ENCODE measurements around the gene ACOX2. TPM values are rescaled to one million over a fixed set of nuclear protein-coding genes. Genes with fewer than 3 reads are reported as not detected.

Gene ACOX2
- total RNA-seq, 4 donors from 2014 or later: 18.6 to 43.1 (median 36.1) TPM

GRCh38 chr3:58484045-58484721 is 52.8 kb downstream of the ACOX2 start:
- H3K4me3 ChIP-seq: no peak overlapping the region
- H3K27me3 ChIP-seq: no peaks in the 10 kb centered on the region
- TF ChIP-seq CTCF (IDR thresholded peaks at IDR 0.05): no peak
- TF ChIP-seq POLR2A (IDR thresholded peaks at IDR 0.05): no peak
- no peak for TF ChIP-seq EP300 (IDR thresholded peaks at IDR 0.05)
- no peaks in the 10 kb centered on the region for H3K36me3 ChIP-seq
- WGBS, 2 donors: 56 to 62% methylated on average over 7 of the region's 7 CpGs
- H3K4me1 ChIP-seq: peaks cover 0 to 12% (median 0%) of the 10 kb centered on the region in 4 donors
- peak overlapping the region in 1 of 4 donors; percentile 28 for H3K27ac ChIP-seq
- H3K9me3 ChIP-seq: peaks cover 0 to 5% (median 0%) of the 10 kb centered on the region in 4 donors
- DNase-seq (ENCODE audit: low spot score in 2 of 2): no peak

GRCh38 chr3:58482917-58483636 is 53.9 kb downstream of the ACOX2 start:
- Histone ChIP-seq H3K4me1 (peaks cover 0 to 12% (median 0%) of the 10 kb centered on the region in 4 donors), H3K27me3 (no peaks in the 10 kb centered on the region), H3K4me3 (no peak overlapping the region), H3K27ac (no peak overlapping the region), H3K9me3 (peaks cover 0 to 5% (median 0%) of the 10 kb centered on the region in 4 donors), H3K36me3 (no peaks in the 10 kb centered on the region)
- TF ChIP-seq CTCF (IDR thresholded peaks at IDR 0.05): no peak
- TF ChIP-seq POLR2A (IDR thresholded peaks at IDR 0.05): no peak
- no peak for TF ChIP-seq EP300 (IDR thresholded peaks at IDR 0.05)
- 58 to 60% methylated on average over 8 of the region's 8 CpGs for WGBS, 2 donors
- no peak for DNase-seq (ENCODE audit: low spot score in 2 of 2)

GRCh38 chr3:58480309-58480708 is 56.7 kb downstream of the ACOX2 start:
- no peaks in the 10 kb centered on the region for H3K36me3 ChIP-seq
- no peak for DNase-seq (ENCODE audit: low spot score in 2 of 2)
- no peak overlapping the region for H3K4me3 ChIP-seq
- H3K9me3 ChIP-seq: peaks cover 0 to 5% (median 0%) of the 10 kb centered on the region in 4 donors
- no peaks in the 10 kb centered on the region for H3K27me3 ChIP-seq
- H3K4me1 ChIP-seq: peaks cover 0 to 4% (median under 1%) of the 10 kb centered on the region in 4 donors
- WGBS, 2 donors: 88 to 90% methylated on average over 2 of the region's 2 CpGs
- H3K27ac ChIP-seq: no peak overlapping the region
- no peak for TF ChIP-seq CTCF (IDR thresholded peaks at IDR 0.05)
- no peak for TF ChIP-seq EP300 (IDR thresholded peaks at IDR 0.05)
- TF ChIP-seq POLR2A (IDR thresholded peaks at IDR 0.05): no peak

GRCh38 chr3:58478781-58479180 is 58.2 kb downstream of the ACOX2 start:
- H3K4me3 ChIP-seq: no peak overlapping the region
- no peak for DNase-seq (ENCODE audit: low spot score in 2 of 2)
- no peak overlapping the region for H3K27ac ChIP-seq
- TF ChIP-seq CTCF (IDR thresholded peaks at IDR 0.05) (no peak), POLR2A (IDR thresholded peaks at IDR 0.05) (no peak), EP300 (IDR thresholded peaks at IDR 0.05) (no peak)
- H3K9me3 ChIP-seq: peaks cover 0 to 5% (median 0%) of the 10 kb centered on the region in 4 donors
- H3K4me1 ChIP-seq: peaks cover 0 to 4% (median 0%) of the 10 kb centered on the region in 4 donors
- no peaks in the 10 kb centered on the region for H3K27me3 ChIP-seq
- H3K36me3 ChIP-seq: no peaks in the 10 kb centered on the region
- WGBS, 2 donors: 79 to 92% methylated on average over 2 of the region's 2 CpGs
